ENCODE measurements around the gene OR10K1.

GRCh38 chr1:158461534-158461933 is at the start of gene OR10K1:
- TF ChIP-seq CTCF (IDR thresholded peaks at IDR 0.05) (no peak), POLR2A (IDR thresholded peaks at IDR 0.05) (no peak)
